Pancreas (tissue), 10 donors: ENCODE measurements around the gene SLFN12L. TPM values are rescaled to one million over a fixed set of nuclear protein-coding genes. Genes with fewer than 3 reads are reported as not detected.

Source experiments
- ATAC-seq, 4 donors: fragments of 200-7000 bp; cut with Tn5 transposase; one replicate each; pipeline versions ENCODE4 v1.8.0 to v1.9.1; 2020; ENCODE audit warnings: mild to moderate bottlenecking in 4 of 4, moderate library complexity in 4 of 4
- DNase-seq, 6 donors: peaks; one replicate each; pipeline ENCODE4 v3.0.0-alpha.2; 2020
- FAIRE-seq: peaks from 2 replicates; lab custom pipeline; 2012; peaks lifted over from hg19 to GRCh38; lab: Jason Lieb, UNC
- H3K27ac ChIP-seq, 4 donors: fragments of 200-600 bp; sonication (generic); 1 replicate in 3 of 4; 2 replicates in 1 of 4; pipeline versions ENCODE4 v1.5.0 to v1.8.0; 2020
- H3K27me3 ChIP-seq, 4 donors: fragments of 200-600 bp; one replicate each; pipeline ENCODE4 v1.8.0; 2021
- H3K36me3 ChIP-seq, 3 donors: fragments of 200-600 bp; sonication (generic) in 1 of 3; one replicate each; pipeline versions ENCODE4 v1.5.0 to v1.8.0; 2020 to 2021
- H3K4me1 ChIP-seq, 3 donors: fragments of 200-600 bp; one replicate each; pipeline ENCODE4 v1.8.0; 2021
- H3K4me3 ChIP-seq, 4 donors: fragments of 200-600 bp; sonication (generic) in 2 of 4; one replicate each; pipeline versions ENCODE4 v1.5.0 to v1.8.0; 2020 to 2021
- H3K9me3 ChIP-seq, 4 donors: fragments of 200-600 bp; one replicate each; pipeline ENCODE4 v1.8.0; 2021
- WGBS, 2 donors: extraction: QIAGEN DNeasy Blood & Tissue Kit; methylation state at CpG; one replicate each; pipeline ENCODE4 v1.1.7; 2013; 5-methylcytosine and 5-hydroxymethylcytosine counted together
- intact Hi-C, 3 donors: fragments of 100-400 bp; cut with DNase I; formaldehyde crosslinking; loops; one replicate each; pipeline versions ENCODE4 v1.11.1 to v1.14.2; 2022
- polyA plus RNA-seq, 2 donors: library from polyadenylated mRNA; stranded (reverse); fragments of 200-250 nt; gene quantifications; one replicate each; pipeline ENCODE4 v1.2.3, GENCODE V29; 2013
- total RNA-seq, 6 donors: library from RNA; stranded (reverse); fragmentation: NEBNext Ultra II Directional in 4 of 6; extraction: Animal tissue kit (Norgen Biotek cat#: 25700) in 4 of 6; gene quantifications; one replicate each; pipeline versions ENCODE4 v1.2.1 to v1.2.4, GENCODE V29; 2021 to 2023
- TF ChIP-seq, protein P1 (sequence below), 4 donors: fragments of 200-600 bp; sonication (generic) in 3 of 4; IDR thresholded peaks; one replicate each; pipeline versions ENCODE4 v1.5.0 to v1.8.0; 2021; ENCODE audit warnings: antibody characterized with exemption in 4 of 4
- donor health status: healthy with polysubstance abuse.
- donor health status: DM: no; HTN: no; CAD: no; lungs with moderate emphysema.
- donor health status: DM: no; HTN: no; CAD: no.
- donor health status: control.
- donor health status: control.
- donor health status: Bipolar disorder and iron deficiency.
- donor health status: DM: yes; HTN: yes; CAD: no.
- donor health status: DM: no; HTN: no; CAD: no.
- donor health status: DM: no; HTN: no; CAD: no.
- donor health status: DM: yes; HTN: yes; CAD: no.

SLFN12L gene
- total and polyA plus RNA-seq, 8 donors = 0.08 to 0.95 (median 0.23) TPM; not detected in 1

DNA sequence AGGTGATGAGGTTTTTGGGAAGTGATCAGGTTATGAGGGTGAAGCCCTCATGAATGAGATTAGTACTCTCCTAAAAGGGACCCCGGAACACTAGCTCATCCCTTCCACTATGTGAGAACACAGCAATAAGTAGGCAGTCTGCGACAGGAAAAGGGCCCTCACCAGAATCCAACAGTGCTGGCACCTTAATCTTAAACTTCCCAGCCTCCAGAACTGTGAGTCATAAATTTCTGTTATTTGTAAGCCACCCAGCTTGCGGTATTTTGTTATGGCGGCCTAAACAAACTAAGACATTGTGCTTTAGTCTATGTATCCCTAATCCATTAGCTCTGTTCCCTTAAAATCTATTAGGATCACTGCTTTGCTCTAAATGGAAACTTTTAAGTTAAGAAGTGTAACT, 113.7 kb downstream of the SLFN12L start:
- intact Hi-C loops = no loop called here
- FAIRE-seq (no peak), DNase-seq (no peak)

More for the DNA sequence above, 113.7 kb downstream of the SLFN12L start:
- no peak for ATAC-seq
- no peaks in the 10 kb centered on the region for H3K9me3 ChIP-seq
- H3K4me3 ChIP-seq = no peak overlapping the region
- 74 to 80% methylated on average over 4 of the region's 4 CpGs for WGBS, 2 donors
- H3K27me3 ChIP-seq = no peaks in the 10 kb centered on the region
- TF ChIP-seq, protein P1, sequence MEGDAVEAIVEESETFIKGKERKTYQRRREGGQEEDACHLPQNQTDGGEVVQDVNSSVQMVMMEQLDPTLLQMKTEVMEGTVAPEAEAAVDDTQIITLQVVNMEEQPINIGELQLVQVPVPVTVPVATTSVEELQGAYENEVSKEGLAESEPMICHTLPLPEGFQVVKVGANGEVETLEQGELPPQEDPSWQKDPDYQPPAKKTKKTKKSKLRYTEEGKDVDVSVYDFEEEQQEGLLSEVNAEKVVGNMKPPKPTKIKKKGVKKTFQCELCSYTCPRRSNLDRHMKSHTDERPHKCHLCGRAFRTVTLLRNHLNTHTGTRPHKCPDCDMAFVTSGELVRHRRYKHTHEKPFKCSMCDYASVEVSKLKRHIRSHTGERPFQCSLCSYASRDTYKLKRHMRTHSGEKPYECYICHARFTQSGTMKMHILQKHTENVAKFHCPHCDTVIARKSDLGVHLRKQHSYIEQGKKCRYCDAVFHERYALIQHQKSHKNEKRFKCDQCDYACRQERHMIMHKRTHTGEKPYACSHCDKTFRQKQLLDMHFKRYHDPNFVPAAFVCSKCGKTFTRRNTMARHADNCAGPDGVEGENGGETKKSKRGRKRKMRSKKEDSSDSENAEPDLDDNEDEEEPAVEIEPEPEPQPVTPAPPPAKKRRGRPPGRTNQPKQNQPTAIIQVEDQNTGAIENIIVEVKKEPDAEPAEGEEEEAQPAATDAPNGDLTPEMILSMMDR (IDR thresholded peaks at IDR 0.05) = no peak
- no peaks in the 10 kb centered on the region for H3K4me1 ChIP-seq
- H3K36me3 ChIP-seq = no peaks in the 10 kb centered on the region
- H3K27ac ChIP-seq = no peak overlapping the region

Other genes starting within 250 kb of the SLFN12L start
- 10 to 100 TPM in 1 of 6 donors, 1 to 10 TPM in 5; 2.4 to 14.1 (median 4.2) TPM for gene SLFN11, start 164.1 kb downstream of the SLFN12L start, total RNA-seq
- gene SLFN11, start 164.1 kb downstream of the SLFN12L start, polyA plus RNA-seq = 1 to 10 TPM; 2.7 to 3.1 TPM
- gene SLFN12, start 105.2 kb downstream of the SLFN12L start, total RNA-seq = 1 to 10 TPM; 1.3 to 8.0 (median 2.0) TPM
- 1 to 10 TPM; 1.3 to 2.1 TPM for gene SLFN12, start 105.2 kb downstream of the SLFN12L start, polyA plus RNA-seq
- gene SLFN13, start 88.9 kb downstream of the SLFN12L start, total RNA-seq = 1 to 10 TPM; 1.3 to 8.5 (median 3.3) TPM
- 1 to 10 TPM; 1.7 to 2.9 TPM for gene SLFN13, start 88.9 kb downstream of the SLFN12L start, polyA plus RNA-seq
- gene SLFN14, start 23.1 kb upstream of the SLFN12L start, total RNA-seq = not detected
- not detected for gene SLFN14, start 23.1 kb upstream of the SLFN12L start, polyA plus RNA-seq
- gene PEX12, start 40.9 kb upstream of the SLFN12L start, total RNA-seq = 1 to 10 TPM; 2.0 to 3.5 (median 2.4) TPM
- 1 to 10 TPM; 1.1 to 2.3 TPM for gene PEX12, start 40.9 kb upstream of the SLFN12L start, polyA plus RNA-seq
- 10 to 100 TPM; 32.6 to 83.2 (median 52.4) TPM for gene AP2B1, start 49.6 kb upstream of the SLFN12L start, total RNA-seq
- 10 to 100 TPM; 21.2 to 26.6 TPM for gene AP2B1, start 49.6 kb upstream of the SLFN12L start, polyA plus RNA-seq
- gene RASL10B, start 194.0 kb upstream of the SLFN12L start, total RNA-seq = 1 to 10 TPM; 3.1 to 4.9 (median 4.0) TPM
- 1 to 10 TPM; 2.5 to 6.3 TPM for gene RASL10B, start 194.0 kb upstream of the SLFN12L start, polyA plus RNA-seq
- under 1 TPM; 0.03 to 0.15 (median 0.07) TPM for gene GAS2L2, start 215.6 kb upstream of the SLFN12L start, total RNA-seq
- under 1 TPM in 1 of 2 donors, not detected in 1; 0.33 TPM for gene GAS2L2, start 215.6 kb upstream of the SLFN12L start, polyA plus RNA-seq
- gene C17orf50, start 223.2 kb upstream of the SLFN12L start, total RNA-seq = under 1 TPM in 2 of 6 donors, not detected in 4; 0.17 to 0.28 TPM
- under 1 TPM in 1 of 2 donors, not detected in 1; 0.12 TPM for gene C17orf50, start 223.2 kb upstream of the SLFN12L start, polyA plus RNA-seq